HG02943 (cell line): ENCODE measurements around the gene RUNX2.

Source experiments
- ATAC-seq: cut with Tn5 transposase; IDR thresholded peaks from one replicate; pipeline ENCODE4 v1.9.1; 2021; ENCODE audit warnings: mild to moderate bottlenecking, low read depth, moderate library complexity; ENCODE audit not compliant: unreplicated experiment

Gene RUNX2

GRCh38 chr6:45350186-45350710, 22.1 kb downstream of the RUNX2 start:
- no peak for ATAC-seq

GRCh38 chr6:45351076-45351475, 22.9 kb downstream of the RUNX2 start:
- no peak for ATAC-seq

- ATAC-seq, result no peak
These were observed 23.5 kb downstream of the RUNX2 start for GRCh38 chr6:45351667-45352066.

- no peak for ATAC-seq
These were observed 25.5 kb downstream of the RUNX2 start for GRCh38 chr6:45353654-45354053.

GRCh38 chr6:45364466-45364865, 36.3 kb downstream of the RUNX2 start:
- no peak for ATAC-seq

GRCh38 chr6:45365036-45365435, 36.9 kb downstream of the RUNX2 start:
- no peak for ATAC-seq

- no peak for ATAC-seq
These were observed 38.4 kb downstream of the RUNX2 start for GRCh38 chr6:45366534-45366933.

GRCh38 chr6:45367999-45368398, 39.9 kb downstream of the RUNX2 start:
- ATAC-seq, result no peak

GRCh38 chr6:45369870-45370269, 41.7 kb downstream of the RUNX2 start:
- no peak for ATAC-seq

GRCh38 chr6:45371924-45372573, 43.9 kb downstream of the RUNX2 start:
- no peak for ATAC-seq

- no peak for ATAC-seq
These were observed 47.3 kb downstream of the RUNX2 start for GRCh38 chr6:45375449-45375848.

- no peak for ATAC-seq
These were observed 48.3 kb downstream of the RUNX2 start for GRCh38 chr6:45376310-45377042.

GRCh38 chr6:45377043-45377553, 49.0 kb downstream of the RUNX2 start:
- ATAC-seq, result no peak

- peak; percentile 94 for ATAC-seq
These were observed 49.6 kb downstream of the RUNX2 start, which contains the start of gene SUPT3H for GRCh38 chr6:45377554-45378333. Gene SUPT3H, minus strand, starts transcription at chr6:45377934.

GRCh38 chr6:45378334-45378926, 50.3 kb downstream of the RUNX2 start:
- peak; percentile 27 for ATAC-seq

- no peak for ATAC-seq
These were observed 54.3 kb downstream of the RUNX2 start for GRCh38 chr6:45382391-45382790.

GRCh38 chr6:45386501-45386900, 58.4 kb downstream of the RUNX2 start:
- ATAC-seq, result no peak

GRCh38 chr6:45387236-45387635, 59.1 kb downstream of the RUNX2 start:
- no peak for ATAC-seq

GRCh38 chr6:45388328-45388727, 60.2 kb downstream of the RUNX2 start:
- no peak for ATAC-seq

- ATAC-seq, result no peak
These were observed 66.5 kb downstream of the RUNX2 start for GRCh38 chr6:45394586-45395095.
